Measurements from ENCODE around the gene CPN2.

Gene CPN2

DNA sequence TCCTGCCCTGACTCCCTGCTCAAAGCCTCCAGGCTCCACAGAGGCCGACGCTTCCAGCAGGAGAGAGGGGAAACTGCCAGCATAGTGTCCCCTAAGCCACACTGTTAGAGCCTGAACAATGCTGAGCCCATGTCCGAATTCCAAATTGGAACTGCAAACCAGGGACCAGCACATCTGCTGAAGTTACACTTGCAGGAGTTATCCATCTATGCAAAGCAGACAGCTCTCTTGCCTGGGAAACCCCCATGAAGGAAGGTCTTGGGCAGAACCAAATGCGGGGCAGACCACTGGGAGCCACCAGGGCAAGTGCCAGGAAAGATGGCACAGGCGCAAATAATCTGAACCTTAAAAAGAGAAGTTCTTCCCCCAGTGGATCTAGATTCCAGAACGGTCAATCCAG is 17.8 kb upstream of the CPN2 start:
- Histone ChIP-seq H3K4me2 (ENCODE audit: low read depth, low read length, poor library complexity, severe bottlenecking) (no peak overlapping the region), H3K4me3 (ENCODE audit: low read length, poor library complexity, severe bottlenecking) (no peak overlapping the region), H2AFZ (ENCODE audit: low read length) (no peak overlapping the region), H3K9ac (ENCODE audit: low read depth, low read length, poor library complexity, severe bottlenecking) (no peak overlapping the region), H4K20me1 (ENCODE audit: insufficient read depth, low read length, poor library complexity, severe bottlenecking) (no peaks in the 10 kb centered on the region), H3F3A (ENCODE audit: low read depth) (no peaks in the 10 kb centered on the region), H3K36me3 (ENCODE audit: insufficient read depth, low read length) (no peaks in the 10 kb centered on the region), H3K4me1 (ENCODE audit: insufficient read depth, low read length, poor library complexity, severe bottlenecking) (no peaks in the 10 kb centered on the region), H3K79me2 (ENCODE audit: insufficient read depth, low read length) (no peaks in the 10 kb centered on the region), H3K9me2 (replicated peaks; ENCODE audit: low read depth, low read length) (no peaks in the 10 kb centered on the region), H3K9me3 (ENCODE audit: insufficient read depth, low read depth, low read length) (no peaks in the 10 kb centered on the region), H3K27me3 (ENCODE audit: insufficient read depth, low read length, poor library complexity, severe bottlenecking) (no peaks in the 10 kb centered on the region)
- TF ChIP-seq EZH2phosphoT487 (IDR thresholded peaks at IDR 0.05; ENCODE audit: borderline replicate concordance), result no peak
- TF ChIP-seq, protein P1, sequence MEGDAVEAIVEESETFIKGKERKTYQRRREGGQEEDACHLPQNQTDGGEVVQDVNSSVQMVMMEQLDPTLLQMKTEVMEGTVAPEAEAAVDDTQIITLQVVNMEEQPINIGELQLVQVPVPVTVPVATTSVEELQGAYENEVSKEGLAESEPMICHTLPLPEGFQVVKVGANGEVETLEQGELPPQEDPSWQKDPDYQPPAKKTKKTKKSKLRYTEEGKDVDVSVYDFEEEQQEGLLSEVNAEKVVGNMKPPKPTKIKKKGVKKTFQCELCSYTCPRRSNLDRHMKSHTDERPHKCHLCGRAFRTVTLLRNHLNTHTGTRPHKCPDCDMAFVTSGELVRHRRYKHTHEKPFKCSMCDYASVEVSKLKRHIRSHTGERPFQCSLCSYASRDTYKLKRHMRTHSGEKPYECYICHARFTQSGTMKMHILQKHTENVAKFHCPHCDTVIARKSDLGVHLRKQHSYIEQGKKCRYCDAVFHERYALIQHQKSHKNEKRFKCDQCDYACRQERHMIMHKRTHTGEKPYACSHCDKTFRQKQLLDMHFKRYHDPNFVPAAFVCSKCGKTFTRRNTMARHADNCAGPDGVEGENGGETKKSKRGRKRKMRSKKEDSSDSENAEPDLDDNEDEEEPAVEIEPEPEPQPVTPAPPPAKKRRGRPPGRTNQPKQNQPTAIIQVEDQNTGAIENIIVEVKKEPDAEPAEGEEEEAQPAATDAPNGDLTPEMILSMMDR (conservative IDR thresholded peaks at IDR 0.05; ENCODE audit: low read length), result no peak

DNA sequence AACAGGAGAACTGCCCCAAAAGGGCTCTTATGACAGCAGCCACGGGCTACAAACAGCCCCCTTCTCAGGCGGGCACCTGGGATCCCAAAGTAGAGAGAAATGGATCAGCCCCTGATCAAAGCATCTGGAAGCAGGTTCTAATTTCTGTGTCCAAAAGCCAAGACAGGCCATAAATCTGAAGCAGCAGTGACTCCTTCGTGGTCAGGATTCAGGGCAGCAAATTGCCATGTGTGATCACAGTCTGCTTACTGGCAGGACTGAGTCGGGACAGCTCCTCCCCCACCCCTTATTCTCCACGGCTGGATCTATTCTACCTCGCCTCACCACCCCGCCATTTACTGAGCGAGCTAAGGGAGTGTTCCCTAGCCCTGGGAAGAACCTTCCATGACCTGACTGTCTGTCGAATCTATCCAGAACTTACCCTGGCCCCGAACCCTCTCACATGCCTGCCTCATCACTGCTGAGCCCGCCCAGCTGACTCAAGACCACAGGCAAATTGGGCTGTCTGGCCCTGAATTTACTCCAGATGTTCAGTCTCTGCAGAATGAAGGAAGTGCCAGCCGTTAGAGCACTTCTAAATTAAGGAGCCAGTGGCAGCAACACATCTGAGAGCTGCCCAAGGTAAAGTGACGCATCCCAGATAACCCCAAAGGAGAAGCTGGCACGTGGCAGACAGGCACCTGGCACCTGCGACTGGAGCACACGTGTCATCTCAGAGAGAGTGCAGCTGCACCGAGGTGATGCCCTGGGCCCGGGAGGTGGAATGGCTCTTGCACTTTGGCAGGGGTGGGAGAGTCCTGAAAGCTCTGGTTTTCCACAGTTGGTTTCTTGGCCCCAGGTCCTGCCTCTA is 17.1 kb upstream of the CPN2 start:
- Histone ChIP-seq H3K4me1 (ENCODE audit: insufficient read depth, low read length, poor library complexity, severe bottlenecking) (no peaks in the 10 kb centered on the region), H3K9me2 (replicated peaks; ENCODE audit: low read depth, low read length) (no peaks in the 10 kb centered on the region), H3K36me3 (ENCODE audit: insufficient read depth, low read length) (no peaks in the 10 kb centered on the region), H2AFZ (ENCODE audit: low read length) (no peak overlapping the region), H3K4me3 (ENCODE audit: low read length, poor library complexity, severe bottlenecking) (no peak overlapping the region), H3K9ac (ENCODE audit: low read depth, low read length, poor library complexity, severe bottlenecking) (no peak overlapping the region), H3K4me2 (ENCODE audit: low read depth, low read length, poor library complexity, severe bottlenecking) (no peak overlapping the region), H3F3A (ENCODE audit: low read depth) (no peaks in the 10 kb centered on the region), H3K27me3 (ENCODE audit: insufficient read depth, low read length, poor library complexity, severe bottlenecking) (no peaks in the 10 kb centered on the region), H3K79me2 (ENCODE audit: insufficient read depth, low read length) (no peaks in the 10 kb centered on the region), H3K9me3 (ENCODE audit: insufficient read depth, low read depth, low read length) (no peaks in the 10 kb centered on the region), H4K20me1 (ENCODE audit: insufficient read depth, low read length, poor library complexity, severe bottlenecking) (no peaks in the 10 kb centered on the region)
- no peak for TF ChIP-seq EZH2phosphoT487 (IDR thresholded peaks at IDR 0.05; ENCODE audit: borderline replicate concordance)

DNA sequence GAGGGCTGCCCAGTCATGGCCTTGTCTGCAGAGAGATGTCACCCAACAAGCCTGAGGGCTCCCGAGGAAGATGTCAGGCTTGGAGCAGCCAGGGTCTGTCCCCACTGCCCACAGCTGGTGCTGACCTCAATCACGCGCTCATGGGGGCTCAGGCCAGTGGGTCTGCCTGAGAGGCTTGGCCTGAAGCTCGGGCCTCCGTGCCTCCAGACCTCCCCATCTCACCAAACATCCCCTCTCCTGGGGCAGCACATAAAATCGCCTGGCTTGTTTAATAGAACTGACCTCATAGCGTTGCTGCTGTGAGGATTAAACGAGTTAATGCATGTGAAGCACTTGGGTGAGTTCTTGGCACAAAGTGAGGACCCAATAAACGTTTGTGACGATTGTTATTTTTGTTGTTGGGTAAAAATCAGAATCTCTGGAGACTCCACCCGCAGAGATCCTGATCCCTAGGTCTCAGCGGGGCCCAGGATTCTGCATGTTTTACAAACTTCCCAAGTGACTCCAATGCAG is 14.9 kb upstream of the CPN2 start:
- TF ChIP-seq, protein P1 (conservative IDR thresholded peaks at IDR 0.05; ENCODE audit: low read length), result no peak
- no peak for TF ChIP-seq EZH2phosphoT487 (IDR thresholded peaks at IDR 0.05; ENCODE audit: borderline replicate concordance)
- Histone ChIP-seq H3K4me3 (ENCODE audit: low read length, poor library complexity, severe bottlenecking) (no peak overlapping the region), H3K9me2 (replicated peaks; ENCODE audit: low read depth, low read length) (no peaks in the 10 kb centered on the region), H3K9me3 (ENCODE audit: insufficient read depth, low read depth, low read length) (no peaks in the 10 kb centered on the region), H3K27me3 (ENCODE audit: insufficient read depth, low read length, poor library complexity, severe bottlenecking) (no peaks in the 10 kb centered on the region), H3K36me3 (ENCODE audit: insufficient read depth, low read length) (no peaks in the 10 kb centered on the region), H3K79me2 (ENCODE audit: insufficient read depth, low read length) (no peaks in the 10 kb centered on the region), H2AFZ (ENCODE audit: low read length) (no peak overlapping the region), H3F3A (ENCODE audit: low read depth) (no peaks in the 10 kb centered on the region), H4K20me1 (ENCODE audit: insufficient read depth, low read length, poor library complexity, severe bottlenecking) (no peaks in the 10 kb centered on the region), H3K9ac (ENCODE audit: low read depth, low read length, poor library complexity, severe bottlenecking) (no peak overlapping the region), H3K4me2 (ENCODE audit: low read depth, low read length, poor library complexity, severe bottlenecking) (no peak overlapping the region), H3K4me1 (ENCODE audit: insufficient read depth, low read length, poor library complexity, severe bottlenecking) (no peaks in the 10 kb centered on the region)
